HEK293T (cell line): ENCODE results near the gene EPHA2.

Experiments used
- ARNT ChIP-seq: fragments of 450-650 bp; IDR thresholded peaks from 2 replicates; pipeline ENCODE4 v1.6.1; 2017; ENCODE audit warnings: mild to moderate bottlenecking
- ELF4 ChIP-seq: fragments of 450-650 bp; IDR thresholded peaks from 2 replicates; pipeline ENCODE4 v1.6.1; 2017; ENCODE audit warnings: antibody characterized with exemption
- FOXA1 ChIP-seq: fragments of 450-650 bp; IDR thresholded peaks from 2 replicates; pipeline ENCODE4 v1.6.1; 2016; ENCODE audit warnings: mild to moderate bottlenecking
- FOXM1 ChIP-seq: fragments of 450-650 bp; IDR thresholded peaks from 2 replicates; pipeline ENCODE4 v1.6.1; 2017; ENCODE audit warnings: mild to moderate bottlenecking, borderline replicate concordance
- HDGF ChIP-seq: fragments of 450-650 bp; IDR thresholded peaks from 2 replicates; pipeline ENCODE4 v1.6.1; 2017; ENCODE audit warnings: antibody characterized with exemption, borderline replicate concordance
- SP1 ChIP-seq: fragments of 450-650 bp; IDR thresholded peaks from 2 replicates; pipeline ENCODE4 v1.6.1; 2017
- ZNF384 ChIP-seq: fragments of 450-650 bp; IDR thresholded peaks from 2 replicates; pipeline ENCODE4 v1.6.1; 2016

- TF ChIP-seq FOXM1, result no peak
- no peak for TF ChIP-seq HDGF
- TF ChIP-seq ZNF384, result no peak
- no peak for TF ChIP-seq ARNT
- no peak for TF ChIP-seq SP1
- no peak for TF ChIP-seq FOXA1
- TF ChIP-seq ELF4, result no peak
Observed at GRCh38 chr1:16131636-16132324, 24.1 kb downstream of the EPHA2 start.
